Right renal pelvis (tissue), 4 donors: ENCODE results near the gene RAB3IP. TPM values are rescaled to one million over a fixed set of nuclear protein-coding genes. Genes with fewer than 3 reads are reported as not detected.
"Not testable (repeated sequence)": the region's sequence is repeated elsewhere in the genome, so short reads cannot be mapped to it uniquely, and the experiment has no call there.

Experiments used
- DNase-seq, 4 donors: peaks; one replicate each; pipeline ENCODE4 v3.0.0-alpha.2; 2013; ENCODE audit warnings: low read depth in 4 of 4, low spot score in 3 of 4, missing footprints in 1 of 4
- polyA plus RNA-seq, 4 donors: library from polyadenylated mRNA; unstranded; fragments of 120-200 nt; gene quantifications; one replicate each; pipeline ENCODE4 v1.2.1, GENCODE V29; 2013; ENCODE audit not compliant: insufficient read length in 4 of 4

Gene RAB3IP
- polyA plus RNA-seq, 4 donors = 71.7 to 85.2 (median 80.8) TPM

- DNase-seq = no peak
Measured at GRCh38 chr12:69833696-69834095, 95.0 kb downstream of the RAB3IP start.

- no peak for DNase-seq
Measured at GRCh38 chr12:69834147-69834546, 95.5 kb downstream of the RAB3IP start.

- DNase-seq = no peak
Measured at GRCh38 chr12:69834576-69834975, 95.9 kb downstream of the RAB3IP start.

- DNase-seq = no peak
Measured at GRCh38 chr12:69835081-69835480, 96.4 kb downstream of the RAB3IP start.

DNA sequence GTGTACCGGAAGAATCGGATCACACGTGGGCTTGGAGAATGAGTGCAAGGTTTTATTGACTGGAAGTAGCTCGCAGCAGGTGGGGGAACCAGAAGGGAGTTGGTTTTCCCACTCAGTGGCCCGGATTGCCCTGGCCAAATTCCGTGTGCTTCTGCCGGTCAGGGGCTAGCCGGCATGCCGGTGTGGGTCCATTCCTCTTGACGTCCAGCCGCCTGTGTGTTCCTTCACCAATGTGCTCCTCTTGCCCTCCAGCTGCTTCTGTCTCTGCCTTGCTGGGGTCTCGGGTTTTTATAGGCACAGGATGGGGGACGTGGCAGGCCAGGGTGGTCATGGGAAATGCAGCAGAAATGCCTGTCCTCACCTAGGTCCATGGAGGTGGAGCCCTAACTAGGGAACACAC lies 97.4 kb downstream of the RAB3IP start:
- no peak for DNase-seq

DNA sequence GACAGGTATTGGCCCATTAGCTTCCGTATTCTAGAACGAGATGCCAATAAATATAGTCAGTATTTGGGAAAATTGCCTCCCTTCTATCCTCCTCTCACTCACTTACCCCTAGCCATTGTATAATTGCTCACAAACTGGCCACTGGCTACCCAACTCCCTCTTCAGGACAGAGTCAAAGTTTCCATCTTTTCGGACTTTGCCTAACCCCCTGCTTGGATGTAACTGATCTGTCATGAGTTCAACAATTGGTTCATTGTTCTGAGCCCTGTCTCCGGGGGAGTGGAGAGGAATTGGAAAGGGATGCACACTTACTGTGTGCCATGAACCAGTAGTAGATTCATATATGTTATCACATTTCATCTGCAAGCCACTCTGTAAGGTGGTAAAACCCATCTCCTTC lies 98.5 kb downstream of the RAB3IP start:
- no peak for DNase-seq

- no peak for DNase-seq
Measured at GRCh38 chr12:69837657-69838415, 99.2 kb downstream of the RAB3IP start.

DNA sequence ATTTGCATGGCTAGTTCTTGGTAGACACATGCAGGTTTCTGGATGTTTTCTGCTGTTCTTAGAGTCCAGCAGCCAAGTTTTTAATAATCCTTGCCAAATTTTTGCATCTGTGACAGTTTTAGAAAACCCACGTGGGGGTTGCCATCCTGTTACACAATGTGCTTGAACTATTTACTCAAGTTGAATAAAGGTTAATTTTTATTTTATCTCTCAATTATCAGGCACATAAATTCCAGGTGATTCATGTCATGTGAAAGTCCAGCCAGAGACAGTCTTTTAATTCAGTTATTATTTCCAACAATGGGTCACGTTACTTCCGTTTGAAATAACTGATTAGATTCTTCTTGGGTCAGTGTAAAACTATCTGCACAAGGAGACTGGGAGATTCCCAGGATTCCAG lies 102.1 kb downstream of the RAB3IP start:
- DNase-seq = no peak

GRCh38 chr12:69843608-69844007 lies 104.9 kb downstream of the RAB3IP start:
- no peak for DNase-seq

GRCh38 chr12:69844416-69844815 lies 105.8 kb downstream of the RAB3IP start:
- no peak for DNase-seq

DNA sequence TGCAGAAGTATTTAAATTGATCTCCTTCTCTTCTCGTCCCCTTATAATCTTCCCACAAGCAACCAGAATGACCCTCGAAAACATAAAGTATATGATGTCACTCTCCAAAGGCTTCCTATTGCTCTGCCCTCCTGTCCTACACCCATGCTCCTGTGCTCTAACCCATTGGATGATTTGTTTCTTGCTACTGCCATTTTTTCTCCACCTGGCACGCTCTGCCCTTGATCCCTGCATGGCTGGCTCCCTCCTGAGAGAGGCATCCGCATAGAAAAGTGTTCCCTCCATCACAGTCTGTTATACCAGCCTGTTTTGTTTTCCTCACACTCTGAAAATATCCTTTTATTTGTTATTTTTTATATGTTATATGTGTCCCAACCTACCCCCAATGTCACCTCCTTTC lies 106.2 kb downstream of the RAB3IP start:
- no peak for DNase-seq

GRCh38 chr12:69846976-69847375 lies 108.3 kb downstream of the RAB3IP start:
- no peak for DNase-seq

DNA sequence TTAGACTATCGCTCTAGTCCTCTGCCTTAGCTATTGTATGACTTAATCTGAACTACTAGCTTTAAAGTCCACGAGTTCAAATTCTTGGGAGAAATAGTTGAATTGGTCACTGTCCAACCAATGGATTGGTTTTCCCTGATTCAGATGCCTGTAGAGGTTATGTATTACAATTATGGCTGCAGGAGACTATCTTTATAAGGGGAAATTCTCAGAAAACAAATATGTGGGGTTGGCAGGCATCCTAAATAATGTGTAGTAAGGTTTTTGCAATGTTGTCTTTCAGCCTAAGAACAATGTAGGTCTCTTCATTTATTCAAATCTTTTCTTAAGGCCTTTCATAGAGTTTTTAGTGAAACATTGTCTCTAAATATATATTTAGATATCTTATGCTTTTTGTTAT lies 113.3 kb downstream of the RAB3IP start:
- DNase-seq = no peak

- DNase-seq = not testable (repeated sequence)
Measured at GRCh38 chr12:69853176-69853961, 114.7 kb downstream of the RAB3IP start.

DNA sequence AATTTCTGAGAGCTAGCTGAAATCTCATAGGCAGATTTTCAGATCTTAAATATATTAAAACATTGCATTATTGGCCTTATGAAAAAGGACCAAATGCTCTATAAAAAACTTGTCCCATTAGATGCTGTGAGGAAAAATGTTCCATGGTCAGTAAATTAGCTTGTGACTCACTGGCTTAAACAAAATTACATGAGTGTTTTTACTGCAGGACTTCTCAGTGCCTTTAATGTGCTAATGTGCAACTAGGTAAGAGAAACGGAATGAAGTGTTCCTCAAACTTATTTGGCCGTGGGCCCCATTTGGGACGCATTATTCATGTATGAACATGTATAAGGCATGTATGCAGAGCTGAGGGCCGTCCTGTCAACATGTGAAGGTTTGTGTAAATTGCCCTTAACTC lies 128.0 kb downstream of the RAB3IP start:
- DNase-seq = no peak

- no peak for DNase-seq
Measured at GRCh38 chr12:69868695-69869094, 130.0 kb downstream of the RAB3IP start.

DNA sequence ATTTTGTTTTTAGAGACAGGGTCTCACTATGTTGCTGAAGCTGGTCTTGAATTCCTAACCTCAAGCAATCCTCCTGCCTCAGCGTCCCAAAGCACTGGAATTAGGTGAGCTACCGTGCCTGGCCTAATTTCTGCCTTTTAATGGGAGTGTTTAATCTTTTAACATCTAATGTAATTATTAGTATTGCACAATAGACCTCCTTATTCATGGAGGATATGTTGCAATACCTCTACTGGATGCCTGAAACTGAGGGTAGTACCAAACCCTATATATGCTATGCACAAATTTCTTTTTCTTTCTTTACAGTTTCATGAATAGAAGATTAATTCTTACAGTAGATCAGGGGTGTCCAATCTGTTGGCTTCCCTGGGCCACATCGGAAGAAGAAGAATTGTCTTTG lies 134.1 kb downstream of the RAB3IP start:
- no peak for DNase-seq

Other genes starting within 250 kb of the RAB3IP start
- 100 to 1,000 TPM; 236 to 256 (median 242) TPM for gene CCT2, start 153.4 kb upstream of the RAB3IP start, polyA plus RNA-seq
- not detected for gene LRRC10, start 128.0 kb upstream of the RAB3IP start, polyA plus RNA-seq
- under 1 TPM; 0.24 to 0.52 (median 0.45) TPM for gene BEST3, start 39.6 kb upstream of the RAB3IP start, polyA plus RNA-seq
- 1 to 10 TPM in 3 of 4 donors, under 1 TPM in 1; 0.91 to 1.8 (median 1.4) TPM for gene MYRFL, start 86.4 kb downstream of the RAB3IP start, polyA plus RNA-seq